Brain microvascular endothelial cell (primary cell): ENCODE measurements around the gene ZNF670.
"Not testable (repeated sequence)": the region's sequence is repeated elsewhere in the genome, so short reads cannot be mapped to it uniquely, and the experiment has no call there.

ENCODE experiments used
- DNase-seq: peaks from one replicate; pipeline ENCODE4 v3.0.0-alpha.2; 2020
- H3K27ac ChIP-seq: fragments of 250-450 bp; sonication (Bioruptor Pico); 2 replicates; pipeline ENCODE4 v1.5.1; 2020; ENCODE audit warnings: mild to moderate bottlenecking, moderate library complexity
- H3K27me3 ChIP-seq: fragments of 250-450 bp; sonication (Bioruptor Pico); replicated peaks from 2 replicates; pipeline ENCODE4 v1.5.1; 2020; ENCODE audit warnings: mild to moderate bottlenecking
- H3K36me3 ChIP-seq: fragments of 250-450 bp; sonication (Bioruptor Pico); replicated peaks from 2 replicates; pipeline ENCODE4 v1.5.1; 2020; ENCODE audit warnings: mild to moderate bottlenecking
- H3K4me3 ChIP-seq: 2 replicates; pipeline ENCODE4 v1.5.1; 2011; ENCODE audit warnings: low read depth, mild to moderate bottlenecking, control low read depth, low read length, moderate library complexity
- in situ Hi-C: cut with HindIII; loops from 2 replicates; pipeline ENCODE4 v1.10.0; 2017; ENCODE audit warnings: low sequenced_read_pairs, low pct_ligation_motif_present
- TF ChIP-seq, protein P1 (sequence below): IDR thresholded peaks from 2 replicates; pipeline ENCODE4 v1.5.1; 2011; ENCODE audit warnings: low read depth, mild to moderate bottlenecking, moderate library complexity, low read length, control low read depth, inconsistent platforms; ENCODE audit errors: missing control alignments

Gene ZNF670

DNA sequence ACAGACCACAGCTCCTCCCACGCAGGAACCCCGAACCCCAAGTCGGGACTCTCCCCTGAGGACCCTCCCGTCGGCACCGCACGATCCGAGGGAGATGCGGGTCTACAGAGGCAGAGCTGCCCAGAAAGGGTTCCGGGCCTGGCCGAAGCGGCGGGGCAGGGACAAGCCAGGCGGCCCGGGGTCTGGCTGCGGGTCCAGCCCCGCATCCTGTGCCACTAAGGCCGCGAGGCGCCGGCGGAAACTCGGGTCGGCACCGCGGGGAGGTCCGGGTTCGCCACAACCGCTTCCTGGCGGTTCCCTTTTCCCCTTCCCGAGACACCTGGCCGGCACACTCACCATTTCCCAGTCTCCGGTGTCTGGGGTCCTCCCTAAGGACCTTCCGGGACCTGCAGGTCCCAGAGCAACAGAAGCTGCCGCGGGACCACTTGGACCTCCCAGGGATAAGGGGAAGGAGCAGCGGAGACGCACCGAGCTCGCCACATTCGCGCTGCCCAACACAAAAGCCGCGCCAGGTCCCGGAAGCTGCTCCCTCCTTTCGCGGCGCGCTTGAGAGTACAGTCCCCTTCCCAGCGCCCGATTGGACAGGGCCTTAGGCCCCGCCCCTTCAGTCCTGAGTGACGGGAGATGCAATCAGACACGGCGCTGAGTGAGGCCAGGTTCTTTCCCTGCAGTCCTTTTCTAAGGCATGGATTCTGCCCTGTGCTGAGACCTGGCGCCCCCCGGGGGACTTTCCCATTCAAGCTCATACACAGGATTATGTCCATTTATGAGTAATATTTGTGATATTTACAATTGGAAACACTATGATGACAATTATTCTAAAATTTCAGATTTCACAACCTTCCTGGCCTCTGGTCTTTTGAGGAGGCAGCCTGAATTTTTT lies at the start of gene ZNF670:
Gene ZNF670 (minus strand): TSS at position 554 of the 883 bp plus-strand sequence. CDS start 215 bp downstream, at position 339.
- Histone ChIP-seq H3K36me3 (no peaks in the 10 kb centered on the region), H3K27me3 (no peaks in the 10 kb centered on the region), H3K27ac (peak within 1 kb of the TSS; percentile 28), H3K4me3 (peak within 1 kb of the TSS; percentile 77)
- TF ChIP-seq, protein P1, sequence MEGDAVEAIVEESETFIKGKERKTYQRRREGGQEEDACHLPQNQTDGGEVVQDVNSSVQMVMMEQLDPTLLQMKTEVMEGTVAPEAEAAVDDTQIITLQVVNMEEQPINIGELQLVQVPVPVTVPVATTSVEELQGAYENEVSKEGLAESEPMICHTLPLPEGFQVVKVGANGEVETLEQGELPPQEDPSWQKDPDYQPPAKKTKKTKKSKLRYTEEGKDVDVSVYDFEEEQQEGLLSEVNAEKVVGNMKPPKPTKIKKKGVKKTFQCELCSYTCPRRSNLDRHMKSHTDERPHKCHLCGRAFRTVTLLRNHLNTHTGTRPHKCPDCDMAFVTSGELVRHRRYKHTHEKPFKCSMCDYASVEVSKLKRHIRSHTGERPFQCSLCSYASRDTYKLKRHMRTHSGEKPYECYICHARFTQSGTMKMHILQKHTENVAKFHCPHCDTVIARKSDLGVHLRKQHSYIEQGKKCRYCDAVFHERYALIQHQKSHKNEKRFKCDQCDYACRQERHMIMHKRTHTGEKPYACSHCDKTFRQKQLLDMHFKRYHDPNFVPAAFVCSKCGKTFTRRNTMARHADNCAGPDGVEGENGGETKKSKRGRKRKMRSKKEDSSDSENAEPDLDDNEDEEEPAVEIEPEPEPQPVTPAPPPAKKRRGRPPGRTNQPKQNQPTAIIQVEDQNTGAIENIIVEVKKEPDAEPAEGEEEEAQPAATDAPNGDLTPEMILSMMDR, result peak; percentile 35
- in situ Hi-C loops, result no loop called here
- peak; percentile 94 for DNase-seq

- H3K36me3 ChIP-seq, DNase-seq, in situ Hi-C loops, H3K27me3 ChIP-seq, H3K27ac ChIP-seq: not testable (repeated sequence)
- H3K4me3 ChIP-seq, result peak overlapping the region; percentile 35
Measured at GRCh38 chr1:247127519-247128282, 49.1 kb upstream of the ZNF670 start.

DNA sequence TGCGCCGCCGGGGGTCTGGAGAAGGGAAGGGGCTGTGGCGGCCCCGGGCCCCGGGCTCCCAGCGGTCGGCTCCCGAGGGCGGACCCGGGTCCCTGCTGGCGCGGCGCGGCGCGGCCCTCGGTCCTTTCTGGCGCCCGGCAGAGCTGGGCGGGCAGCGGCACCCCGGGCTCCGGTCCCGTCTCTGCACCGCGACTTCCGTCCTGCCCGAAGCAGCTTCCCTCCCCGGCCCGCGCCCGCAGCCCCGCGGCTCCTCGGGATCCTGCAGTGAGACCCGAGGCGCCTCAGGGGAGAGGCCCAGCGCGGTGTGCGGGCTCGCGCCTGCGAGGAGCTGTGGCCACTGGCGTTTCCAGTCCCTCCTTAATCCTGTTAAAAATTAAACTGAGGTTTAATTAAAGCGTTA lies 48.0 kb upstream of the ZNF670 start:
- DNase-seq, in situ Hi-C loops, H3K36me3 ChIP-seq, H3K27me3 ChIP-seq, H3K27ac ChIP-seq, H3K4me3 ChIP-seq: not testable (repeated sequence)

- H3K36me3 ChIP-seq, in situ Hi-C loops, H3K4me3 ChIP-seq, H3K27me3 ChIP-seq, H3K27ac ChIP-seq, DNase-seq: not testable (repeated sequence)
Measured at GRCh38 chr1:247126166-247126565, 47.6 kb upstream of the ZNF670 start.

GRCh38 chr1:247121382-247121781 lies 42.8 kb upstream of the ZNF670 start:
- TF ChIP-seq, protein P1, result no peak
- in situ Hi-C loops, result no loop called here
- H3K4me3 ChIP-seq, result no peak overlapping the region
- no peaks in the 10 kb centered on the region for H3K36me3 ChIP-seq
- no peaks in the 10 kb centered on the region for H3K27me3 ChIP-seq
- DNase-seq, result no peak
- H3K27ac ChIP-seq, result no peak overlapping the region

- H3K36me3 ChIP-seq, H3K27me3 ChIP-seq, DNase-seq, in situ Hi-C loops, H3K27ac ChIP-seq, H3K4me3 ChIP-seq: not testable (repeated sequence)
Measured at GRCh38 chr1:247120408-247120668, 41.7 kb upstream of the ZNF670 start.

GRCh38 chr1:247119600-247120407 lies 41.2 kb upstream of the ZNF670 start:
- Histone ChIP-seq H3K4me3 (no peak overlapping the region), H3K36me3 (no peaks in the 10 kb centered on the region), H3K27me3 (no peaks in the 10 kb centered on the region), H3K27ac (no peak overlapping the region)
- TF ChIP-seq, protein P1, result no peak
- no peak for DNase-seq
- in situ Hi-C loops, result no loop called here
